CD4-positive, alpha-beta T cell treated with Interferon gamma for 1 hour (primary cell): ENCODE data around the gene PLAC8.
"Not testable (repeated sequence)": the region's sequence is repeated elsewhere in the genome, so short reads cannot be mapped to it uniquely, and the experiment has no call there.

Source experiments
- DNase-seq: peaks from one replicate; pipeline ENCODE4 v3.0.0-alpha.2; 2020

The PLAC8 gene

DNA sequence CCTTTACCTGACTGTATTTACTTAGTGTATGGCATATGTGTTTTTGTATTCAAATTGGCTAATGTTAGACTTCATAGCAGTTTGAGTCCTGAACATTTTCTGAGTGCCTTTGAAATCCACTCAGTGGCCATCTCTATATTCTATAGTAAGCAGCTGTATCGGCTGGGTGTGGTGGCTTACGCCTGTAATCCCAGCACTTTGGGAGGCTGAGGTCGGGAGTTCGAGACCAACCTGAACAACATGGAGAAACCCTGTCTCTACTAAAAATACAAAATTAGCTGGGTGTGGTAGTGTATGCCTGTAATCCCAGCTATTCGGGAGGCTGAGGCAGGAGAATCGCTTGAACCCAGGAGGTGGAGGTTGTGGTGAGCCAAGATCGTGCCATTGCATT lies 2.8 kb downstream of the PLAC8 start:
- not testable (repeated sequence) for DNase-seq

DNA sequence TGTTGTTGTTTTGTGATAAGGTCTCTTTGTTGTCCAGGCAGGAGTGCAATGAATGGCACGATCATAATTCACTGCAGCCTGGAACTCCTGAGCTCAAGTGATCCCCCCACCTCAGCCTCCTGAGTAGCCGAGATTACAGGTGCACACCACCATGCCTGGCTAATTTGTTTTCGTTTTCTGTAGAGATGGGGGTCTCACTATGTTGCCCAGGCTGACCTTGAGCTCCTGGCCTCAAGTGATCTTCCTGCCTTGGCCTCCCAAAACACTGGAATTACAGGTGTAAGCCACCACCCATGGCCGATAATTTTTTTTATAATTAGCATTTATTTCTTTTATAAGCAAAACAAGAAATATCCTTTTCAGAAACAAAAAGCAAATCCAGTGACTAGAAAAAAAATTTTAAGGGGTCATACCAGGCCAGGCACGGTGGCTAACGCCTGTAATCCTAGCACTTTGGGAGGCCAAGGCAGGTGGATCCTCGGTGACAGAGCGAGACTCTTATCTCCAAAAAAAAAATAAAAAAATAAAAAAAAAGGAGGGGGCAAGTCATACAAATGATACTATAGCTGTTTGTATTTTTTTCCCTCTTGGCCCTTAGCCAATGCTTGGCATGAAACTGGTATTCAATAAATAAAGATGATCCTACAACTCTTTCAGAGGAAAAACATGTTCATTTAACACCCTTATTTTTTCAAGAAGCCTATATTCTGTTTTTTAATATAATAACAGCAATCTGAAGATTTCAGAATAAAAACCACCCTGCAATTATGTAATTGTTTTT lies 3.4 kb downstream of the PLAC8 start:
- DNase-seq, result no peak

DNA sequence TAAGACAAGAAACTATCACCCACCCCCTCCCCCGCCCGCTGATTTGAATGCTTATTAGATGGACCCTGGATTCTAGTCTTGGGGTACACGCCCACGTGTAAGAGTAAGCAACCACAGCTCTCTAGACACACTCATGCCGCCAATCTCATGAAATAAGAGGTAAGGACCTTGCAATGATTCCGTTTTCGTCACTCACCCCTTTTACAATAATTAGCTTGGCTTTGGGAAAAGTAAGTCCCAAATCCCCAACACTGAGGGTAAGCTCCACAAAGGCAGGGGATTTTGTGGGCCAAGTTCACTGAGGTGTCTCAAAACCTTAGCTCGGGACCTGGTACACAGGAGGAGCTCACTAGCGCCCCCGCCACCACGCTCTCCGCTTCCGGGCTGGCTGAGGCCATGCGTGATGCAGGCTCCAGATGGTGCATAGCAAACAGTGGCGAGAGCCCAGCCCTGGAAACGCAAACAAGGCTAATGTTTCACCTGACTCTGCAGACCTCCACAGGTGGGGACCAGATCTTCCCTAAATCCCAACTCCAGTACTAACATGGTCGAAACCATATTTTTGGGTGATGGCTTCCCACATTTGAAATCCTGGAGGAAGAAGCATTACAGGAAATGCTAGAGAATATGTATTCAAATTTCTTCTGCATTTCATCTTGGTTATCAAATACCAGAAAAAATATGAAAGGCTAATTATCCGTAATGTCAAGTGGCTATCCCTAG lies 4.1 kb downstream of the PLAC8 start:
- peak; percentile 85 for DNase-seq

DNA sequence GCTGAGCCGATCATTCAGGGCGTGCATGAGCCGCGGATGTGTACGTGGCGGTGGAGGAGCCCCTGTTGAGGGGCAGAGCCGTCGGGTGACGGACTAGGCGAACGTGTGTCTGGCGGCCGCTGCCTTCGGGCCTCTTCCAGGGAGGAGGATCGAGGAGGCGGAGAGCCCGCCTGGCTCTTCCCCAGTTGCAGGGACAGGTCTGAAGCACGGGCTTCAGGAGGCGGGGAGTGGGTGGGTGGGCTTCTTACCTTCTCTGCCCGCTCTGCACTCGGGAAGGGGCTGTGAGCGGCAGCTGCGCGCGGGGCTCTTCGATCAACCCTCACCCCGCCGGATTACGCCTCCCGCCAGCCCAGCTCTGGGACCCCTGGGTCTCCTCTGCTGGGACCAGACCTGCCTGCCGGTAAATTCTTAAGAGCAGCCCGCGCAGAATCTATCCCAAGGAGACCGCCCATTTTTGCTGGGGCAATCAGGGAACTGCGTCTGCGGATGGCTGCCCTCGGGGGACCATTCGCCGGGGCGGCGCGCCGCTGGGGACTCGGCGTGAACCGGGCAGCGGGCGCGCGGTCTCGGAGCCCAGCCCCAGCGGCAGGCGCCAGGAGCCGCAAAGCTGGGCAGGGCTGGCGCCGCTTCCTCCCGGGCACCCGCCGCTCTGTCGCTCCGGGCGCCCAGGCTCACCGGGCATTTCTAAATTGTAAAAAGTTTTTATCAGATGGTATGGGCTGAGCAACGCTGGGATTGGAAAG lies 4.9 kb downstream of the PLAC8 start:
- peak; percentile 21 for DNase-seq

DNA sequence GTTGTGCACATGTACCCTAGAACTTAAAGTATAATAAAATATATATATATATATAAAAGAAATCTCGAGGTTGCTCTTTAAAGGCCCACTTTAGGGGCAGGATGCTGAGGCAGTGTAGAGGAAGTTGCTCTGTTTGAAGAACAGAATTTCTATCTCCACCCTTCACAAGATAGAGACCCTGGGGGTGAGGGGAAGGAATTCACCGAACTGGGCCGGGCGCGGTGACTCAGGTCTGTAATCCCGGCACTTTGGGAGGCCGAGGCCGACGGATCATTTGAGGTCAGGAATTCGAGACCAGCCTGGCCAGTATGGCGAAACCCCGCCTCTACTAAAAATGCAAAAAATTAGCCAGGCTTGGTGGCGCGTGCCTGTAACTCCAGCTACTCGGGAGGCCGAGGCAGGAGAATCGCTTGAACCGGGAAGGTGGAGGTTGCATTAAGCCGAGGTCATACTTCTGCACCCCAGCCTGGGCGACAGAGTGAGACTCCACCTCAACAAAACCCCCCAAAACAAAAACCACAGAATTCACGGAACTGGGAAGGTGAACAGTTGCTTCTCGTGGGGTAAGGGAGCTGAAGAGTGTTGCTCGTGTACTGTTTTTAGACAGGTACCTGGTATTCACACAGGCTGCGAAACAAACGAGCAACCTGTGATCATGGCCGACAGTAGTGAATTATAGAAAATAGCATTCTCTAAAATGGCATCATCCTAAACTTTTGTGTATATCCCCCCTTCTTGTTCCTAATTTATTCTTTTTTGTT lies 6.2 kb downstream of the PLAC8 start:
- DNase-seq, result no peak

DNA sequence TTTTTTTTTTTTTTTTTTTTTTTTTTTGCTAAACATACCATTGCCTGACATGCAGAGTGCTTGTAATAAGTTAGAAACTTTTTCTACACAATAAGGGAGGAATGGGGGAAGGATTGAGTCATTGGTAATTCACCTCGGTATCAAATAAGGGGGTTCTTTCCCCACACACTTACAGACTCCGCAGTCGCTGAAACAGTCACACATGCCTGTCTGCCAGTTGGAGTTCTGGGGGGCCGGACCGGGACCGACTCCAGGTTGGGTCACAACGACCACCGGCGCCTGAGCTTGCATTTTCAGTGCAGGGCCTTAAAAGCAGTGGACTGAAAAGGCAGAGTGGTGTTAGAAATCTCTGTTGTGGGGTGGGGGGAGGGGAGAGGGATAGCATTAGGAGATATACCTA lies 6.9 kb downstream of the PLAC8 start:
- no peak for DNase-seq

DNA sequence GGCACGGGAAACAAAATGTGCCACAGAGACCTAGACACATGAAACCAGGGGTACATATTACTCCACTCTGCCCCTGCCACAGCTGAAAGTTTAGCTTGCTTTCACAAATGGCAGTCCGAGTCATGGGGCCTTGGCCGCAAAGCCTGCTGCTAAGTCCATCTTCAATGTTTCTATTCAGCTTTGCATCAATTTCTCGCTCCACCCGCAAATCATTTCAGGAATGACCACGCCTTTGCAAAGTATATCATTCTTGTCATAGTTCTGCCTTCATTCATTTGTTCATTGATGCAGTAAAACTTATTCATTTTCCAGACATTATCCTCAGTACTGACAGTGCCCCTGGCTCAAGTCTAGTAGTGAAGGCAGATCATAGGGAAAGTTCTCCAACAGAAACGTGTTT lies 9.5 kb downstream of the PLAC8 start:
- DNase-seq, result no peak

DNA sequence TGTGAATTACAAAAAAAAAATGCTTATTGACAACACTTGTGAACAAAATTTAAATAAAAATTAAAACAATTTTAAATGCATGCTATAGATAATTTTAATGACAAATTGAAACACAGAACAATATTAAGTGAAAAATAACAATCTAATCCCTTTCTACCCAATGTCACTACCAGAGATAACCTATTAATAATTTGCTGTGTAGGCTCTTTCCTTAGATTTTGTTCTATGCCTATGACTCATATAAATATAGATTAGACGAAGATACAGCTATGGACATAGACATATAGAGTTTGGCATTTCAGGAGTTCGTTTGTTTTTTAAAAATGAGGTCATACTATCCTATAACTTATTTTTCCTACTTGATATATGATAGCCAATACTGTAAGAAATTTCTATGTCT lies 18.1 kb downstream of the PLAC8 start:
- no peak for DNase-seq

DNA sequence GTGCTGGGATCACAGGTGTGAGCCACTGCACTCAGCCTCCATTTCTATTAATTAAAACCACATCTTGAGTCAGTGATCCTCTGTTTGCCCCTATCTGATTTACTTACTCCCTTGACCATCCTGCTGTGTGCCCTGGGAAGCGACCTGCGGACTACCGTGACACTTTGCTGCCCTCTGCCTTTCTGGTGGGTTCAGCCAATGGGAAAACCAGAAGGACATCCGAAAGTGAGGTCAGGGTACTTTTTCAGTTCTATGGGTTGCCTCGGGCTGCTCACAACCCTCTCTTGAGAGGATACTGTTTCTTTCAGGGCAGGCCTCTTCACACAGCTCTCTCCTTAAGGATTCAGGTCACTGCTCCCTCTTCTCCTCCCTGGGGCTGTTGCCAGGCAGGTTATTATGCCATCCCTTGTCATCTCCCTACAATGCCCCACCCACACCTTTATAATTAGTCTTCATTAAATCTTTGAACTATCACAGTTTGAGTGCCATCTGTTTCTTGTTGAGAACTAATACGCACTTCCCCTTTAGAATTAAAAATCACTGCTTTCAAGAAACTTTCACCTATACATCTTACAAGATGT lies 21.4 kb downstream of the PLAC8 start:
- no peak for DNase-seq

DNA sequence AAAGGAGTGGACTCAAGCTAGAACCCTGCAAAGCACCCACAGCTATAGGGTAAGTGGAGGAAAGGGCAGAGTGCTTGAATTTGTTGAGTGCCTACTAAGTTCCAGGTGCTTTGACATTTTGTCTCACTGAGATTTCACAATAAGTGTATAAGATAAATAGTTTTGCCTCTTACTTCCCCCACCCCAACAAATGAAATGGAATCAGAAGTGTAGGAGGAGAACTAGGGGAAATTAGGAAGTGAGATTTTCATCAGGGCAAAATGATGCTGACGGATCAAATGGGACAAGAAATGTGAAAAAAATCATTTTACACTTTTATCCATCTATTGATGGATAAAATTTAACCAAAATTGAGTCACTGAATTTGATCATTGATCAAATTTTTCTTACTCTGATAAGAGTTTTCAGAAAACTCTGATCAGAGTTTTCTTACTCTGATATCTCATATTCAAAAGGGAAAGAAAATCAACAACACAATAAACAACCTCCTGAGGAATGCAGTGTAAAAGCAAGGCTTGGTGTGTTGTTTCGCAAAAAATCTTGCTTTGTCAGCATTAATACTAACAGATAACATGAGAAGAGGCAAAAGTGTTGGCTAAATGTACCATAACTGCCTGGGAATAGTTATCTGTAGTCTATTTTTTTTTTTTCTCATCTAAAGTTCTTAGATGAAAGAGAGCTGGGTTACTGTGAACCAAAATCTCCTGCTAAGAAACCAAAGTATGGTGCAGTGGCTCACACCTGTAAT lies 24.9 kb downstream of the PLAC8 start:
- no peak for DNase-seq

DNA sequence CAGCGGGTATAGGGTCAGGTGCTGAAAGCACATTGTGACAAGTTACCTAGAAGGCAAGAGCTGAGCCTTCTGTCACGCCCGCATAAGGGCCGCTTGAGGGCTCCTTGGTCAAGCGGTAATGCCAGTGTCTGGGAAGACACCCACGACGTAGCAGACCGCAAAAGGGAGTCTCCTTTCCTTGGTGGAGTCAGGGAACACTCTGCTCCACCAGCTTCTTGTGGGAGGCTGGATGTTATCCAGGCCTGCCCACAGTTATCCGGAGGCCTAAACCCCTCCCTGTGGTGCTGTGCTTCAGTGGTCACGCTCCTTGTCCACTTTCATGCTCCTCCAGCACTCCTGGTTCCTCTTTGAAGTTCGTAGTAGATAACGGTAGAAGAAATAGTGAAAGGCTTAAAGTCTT lies 29.6 kb downstream of the PLAC8 start:
- DNase-seq, result not testable (repeated sequence)

DNA sequence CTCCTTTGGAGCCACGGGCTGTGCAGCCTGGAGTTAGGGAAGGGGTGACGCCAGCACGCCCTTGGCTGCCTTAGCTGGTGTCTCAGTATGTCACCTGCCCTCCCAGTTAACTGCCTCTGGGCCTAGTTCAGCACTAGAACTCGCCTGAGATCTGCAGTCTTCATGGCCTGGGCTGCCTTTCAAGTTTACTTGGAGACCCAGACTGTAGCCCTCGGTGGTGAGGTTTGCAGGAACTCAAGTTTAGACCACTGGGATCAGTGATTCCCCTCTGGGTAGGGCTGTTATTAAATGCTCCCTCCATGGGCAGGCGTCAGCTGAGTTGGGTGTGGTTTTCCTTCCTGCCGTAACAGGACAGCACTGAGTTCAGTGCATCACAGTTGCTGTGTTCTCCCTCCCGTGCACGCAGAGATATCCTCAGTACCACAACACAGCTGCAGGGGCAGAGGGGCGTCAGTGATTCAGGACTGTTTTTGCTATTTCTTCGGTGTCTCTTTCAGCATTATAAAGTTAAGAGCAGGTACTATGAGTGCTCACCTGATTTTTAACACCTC lies 30.5 kb downstream of the PLAC8 start:
- peak; percentile 56 for DNase-seq

DNA sequence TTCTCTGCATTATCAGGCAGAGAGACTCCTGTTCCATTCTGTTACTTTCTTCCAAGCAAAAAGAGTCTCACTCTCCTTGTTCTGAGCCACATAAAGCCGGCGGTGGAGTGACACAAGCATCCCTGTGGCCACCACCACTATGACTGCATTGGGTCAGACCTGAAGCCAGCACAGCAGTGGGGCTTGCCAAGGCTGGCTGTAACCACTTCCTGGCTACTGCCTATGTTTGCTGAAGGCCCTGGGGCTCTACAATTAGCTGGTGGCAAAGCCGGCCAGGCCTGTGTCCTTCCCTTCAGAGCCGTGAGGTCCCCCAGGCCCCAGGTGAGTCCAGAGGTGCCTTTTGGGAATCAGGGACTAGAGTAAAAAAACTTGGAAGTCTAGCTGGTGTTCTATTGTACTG lies 31.8 kb downstream of the PLAC8 start:
- peak; percentile 11 for DNase-seq

DNA sequence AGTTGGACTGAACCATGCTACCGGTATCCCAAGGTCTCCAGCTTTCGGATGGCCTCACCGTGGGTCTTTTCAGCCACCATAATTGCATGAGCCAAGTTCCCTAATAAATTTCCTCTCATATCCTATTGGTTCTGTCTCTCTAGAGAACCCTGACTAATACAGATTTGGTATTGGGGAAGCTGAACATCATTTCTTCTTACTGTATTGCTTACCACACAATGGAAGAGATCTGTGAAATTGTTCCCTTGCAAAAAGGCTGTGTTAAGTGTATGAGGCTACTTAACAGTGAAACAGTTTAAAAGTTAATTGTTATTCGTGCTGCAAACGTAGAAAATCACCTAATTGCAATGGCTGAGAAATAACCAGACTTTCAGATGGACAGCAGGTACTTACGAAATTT lies 34.0 kb downstream of the PLAC8 start:
- no peak for DNase-seq

DNA sequence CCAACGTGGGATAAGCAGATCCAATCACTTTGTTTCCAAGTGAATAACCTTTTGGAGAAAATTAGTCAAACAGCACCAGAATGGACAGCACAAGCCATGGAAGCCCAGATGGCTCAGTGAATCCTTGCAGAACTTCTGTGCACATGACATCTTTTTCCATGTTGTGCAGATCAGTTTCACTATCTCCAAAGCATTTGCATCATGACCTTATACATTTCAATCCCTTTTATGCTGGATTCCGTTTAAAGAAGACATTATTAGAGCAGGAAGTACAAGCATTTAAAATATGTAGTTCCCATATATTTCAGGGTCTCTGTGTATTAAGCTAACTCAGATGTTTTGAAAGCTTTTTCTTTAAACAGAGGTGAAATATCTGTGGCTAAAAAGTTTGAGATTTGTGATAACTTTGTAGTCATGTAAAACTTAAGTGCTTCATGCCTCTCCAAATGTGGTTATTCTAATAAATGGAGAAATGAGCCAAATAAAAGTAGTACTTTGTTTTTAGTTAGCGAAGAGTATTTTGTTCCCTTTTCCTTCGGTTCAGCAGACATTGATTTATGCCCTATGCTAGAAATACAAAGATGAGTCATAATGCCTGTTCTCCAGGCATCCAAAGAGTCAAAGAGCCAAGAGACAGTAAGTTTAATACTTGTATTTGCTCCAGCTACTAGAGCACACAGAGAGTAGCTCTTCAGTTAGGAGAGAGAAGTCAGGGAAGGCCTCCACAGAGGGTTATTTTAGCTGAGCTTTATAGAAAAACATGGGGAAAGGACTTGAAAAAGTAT lies 39.0 kb downstream of the PLAC8 start:
- no peak for DNase-seq

DNA sequence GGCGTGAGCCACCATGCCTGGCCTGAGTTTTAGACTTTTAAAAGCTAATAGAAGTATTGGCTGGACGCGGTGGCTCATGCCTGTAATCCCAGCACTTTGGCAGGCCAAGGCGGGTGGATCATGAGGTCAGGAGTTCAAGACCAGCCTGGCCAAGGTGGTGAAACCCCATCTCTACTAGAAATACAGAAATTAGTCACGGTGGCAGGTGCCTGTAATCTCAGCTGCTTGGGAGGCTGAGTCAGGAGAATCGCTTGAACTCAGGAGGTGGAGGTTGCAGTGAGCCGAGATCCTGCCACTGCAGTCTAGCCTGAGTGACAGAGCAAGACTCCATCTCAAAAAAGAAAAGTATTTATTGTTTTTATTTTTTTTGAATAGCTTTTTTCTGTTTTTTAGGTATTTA lies 39.7 kb downstream of the PLAC8 start:
- not testable (repeated sequence) for DNase-seq

DNA sequence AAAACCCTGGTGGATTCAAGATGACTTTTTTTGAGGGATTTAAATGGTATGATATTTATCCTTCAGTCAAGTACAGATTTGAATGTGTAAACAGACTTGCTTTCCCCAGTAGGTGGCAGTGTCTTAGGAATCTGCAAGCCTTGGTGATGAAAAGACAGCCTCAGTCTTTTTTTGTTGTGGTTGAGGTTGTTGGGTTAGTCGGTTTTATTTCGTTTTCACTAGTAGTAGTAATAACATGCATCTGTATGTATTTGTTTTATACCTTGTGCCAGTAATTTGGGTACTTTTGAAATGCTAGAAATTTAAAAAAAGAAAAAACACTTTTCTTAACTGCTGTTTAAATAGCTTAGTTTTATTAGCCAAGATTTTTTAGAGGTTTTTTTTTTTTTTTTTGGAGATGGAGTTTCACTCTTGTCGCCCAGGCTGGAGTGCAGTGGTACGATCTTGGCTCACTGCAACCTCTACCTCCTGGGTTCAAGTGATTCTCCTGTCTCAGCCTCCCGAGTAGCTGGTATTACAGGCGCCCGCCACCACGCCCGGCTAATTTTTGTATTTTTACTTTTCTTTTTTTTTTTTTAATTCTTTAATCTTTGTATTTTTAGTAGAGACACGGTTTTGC lies 40.3 kb downstream of the PLAC8 start:
- DNase-seq, result peak; percentile 57

DNA sequence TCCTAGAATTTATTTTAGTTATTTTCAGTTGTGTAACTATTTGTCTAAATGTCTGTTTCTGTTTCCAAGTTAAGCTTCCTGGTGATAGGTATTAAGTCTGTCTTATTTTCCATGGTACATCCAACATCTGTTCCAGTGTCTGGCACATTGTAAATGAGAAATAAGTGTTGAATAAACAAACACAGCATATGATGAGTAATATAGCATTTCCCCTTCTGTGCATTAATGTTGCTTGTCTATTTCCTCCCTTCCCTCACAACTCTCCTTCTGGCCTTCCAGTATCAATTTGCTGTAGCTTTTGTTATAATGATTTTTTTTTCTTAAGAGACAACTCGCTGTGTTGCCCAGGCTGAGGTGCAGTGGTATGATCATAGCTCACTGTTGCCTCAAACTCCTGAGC lies 43.4 kb downstream of the PLAC8 start:
- no peak for DNase-seq

DNA sequence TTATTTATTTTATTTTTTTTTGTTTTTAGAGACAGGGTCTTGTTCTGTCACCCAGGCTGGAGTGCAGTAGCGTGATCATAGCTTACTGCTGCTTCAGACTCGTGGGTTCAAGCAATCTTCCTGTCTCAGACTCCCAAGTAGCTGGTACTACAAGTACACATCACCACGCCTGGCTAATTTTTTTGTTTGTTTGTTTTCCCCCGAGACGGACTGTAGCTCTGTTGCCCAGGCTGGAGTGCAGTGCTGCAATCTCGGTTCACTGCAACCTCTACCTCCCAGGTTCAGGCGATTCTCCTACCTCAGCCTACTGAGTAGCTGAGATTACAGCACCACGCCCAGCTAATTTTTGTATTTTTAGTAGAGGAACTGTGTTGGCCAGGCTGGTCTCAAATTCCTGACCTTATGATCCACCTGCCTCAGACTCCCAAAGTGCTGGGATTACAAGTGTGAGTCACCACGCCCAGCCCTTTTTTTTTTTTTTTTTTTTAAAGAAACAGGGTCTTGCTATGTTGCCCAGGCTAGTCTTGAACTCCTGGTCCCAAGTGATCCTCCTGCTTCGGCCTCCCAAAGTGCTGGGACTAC lies 47.4 kb downstream of the PLAC8 start:
- no peak for DNase-seq

DNA sequence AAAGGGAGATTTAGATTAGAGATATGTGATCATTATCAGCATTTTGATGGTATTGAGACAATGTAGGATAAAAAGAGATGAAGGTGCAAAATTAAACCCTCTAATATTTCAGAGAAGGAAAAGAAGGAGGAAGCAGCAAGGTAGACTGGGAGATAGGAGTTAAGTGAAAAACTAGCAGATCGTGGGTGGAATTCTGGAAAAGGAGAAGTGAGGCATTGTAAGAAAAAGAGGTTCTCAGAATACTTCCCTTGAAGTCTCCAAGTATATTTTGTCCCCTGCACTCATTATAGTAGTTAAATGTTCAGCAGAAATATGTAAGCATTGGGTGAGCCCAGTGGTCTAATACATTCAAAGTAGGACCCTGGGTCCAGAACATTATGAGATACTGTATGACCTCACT lies 49.3 kb downstream of the PLAC8 start:
- no peak for DNase-seq
